Measurements from ENCODE around the gene EXOC3L2. TPM values are rescaled to one million over a fixed set of nuclear protein-coding genes. Genes with fewer than 3 reads are reported as not detected.

Gene EXOC3L2
- polyA plus RNA-seq, 3 donors: not detected

GRCh38 chr19:45262570-45262969 is 17.4 kb upstream of the EXOC3L2 start:
- peaks cover 0 to 2% (median 0%) of the 10 kb centered on the region in 7 donors for H3K9me3 Mint-ChIP-seq
- H3K4me2 ChIP-seq (replicated peaks; ENCODE audit: extremely low read depth, low read length, poor library complexity, severe bottlenecking): no peak overlapping the region
- no peaks in the 10 kb centered on the region for H4K20me1 ChIP-seq (ENCODE audit: insufficient read depth, low read length)
- TF ChIP-seq CTCF (IDR thresholded peaks at IDR 0.05): no peak
- H3K36me3 Mint-ChIP-seq: peaks cover 28 to 59% of the 10 kb centered on the region in 2 donors
- peaks cover 0 to 5% (median 0%) of the 10 kb centered on the region in 3 donors for H3K27me3 Mint-ChIP-seq (ENCODE audit: low read depth in 3 of 3)
- DNase-seq: no peak
- no peaks in the 10 kb centered on the region for H3K79me2 ChIP-seq (ENCODE audit: insufficient read depth, low read length)
- 81% methylated on average over 3 of the region's 6 CpGs for WGBS (ENCODE audit: insufficient coverage)
- no peaks in the 10 kb centered on the region for H3K27me3 ChIP-seq (ENCODE audit: control insufficient read depth in 2 of 2, insufficient read depth in 2 of 2, low read length in 2 of 2)
- H3K4me3 Mint-ChIP-seq: no peak overlapping the region
- no peak overlapping the region for H2AFZ ChIP-seq (ENCODE audit: insufficient read depth, low read depth, low read length, poor library complexity, severe bottlenecking)
- H3K4me1 Mint-ChIP-seq: no peaks in the 10 kb centered on the region
- no peak overlapping the region for H3K27ac ChIP-seq (ENCODE audit: low read depth in 1 of 2, low read length in 2 of 2)
- no peaks in the 10 kb centered on the region for H3K9me3 ChIP-seq (replicated peaks in 1 of 2; ENCODE audit: control insufficient read depth in 1 of 2, insufficient read depth in 1 of 2, low read length in 2 of 2)
- H3K9ac ChIP-seq (ENCODE audit: insufficient read depth, low read length, poor library complexity, severe bottlenecking): no peak overlapping the region
- no peak overlapping the region for H3K4me3 ChIP-seq (replicated peaks in 1 of 3; ENCODE audit: low read depth in 2 of 3, low read length in 3 of 3)
- no peaks in the 10 kb centered on the region for H3K4me1 ChIP-seq (ENCODE audit: control insufficient read depth in 1 of 2, insufficient read depth in 2 of 2, low read length in 2 of 2)
- intact Hi-C loops (cut with micrococcal nuclease): no loop called here
- no peak overlapping the region for H3K27ac Mint-ChIP-seq
- peaks cover 12 to 29% of the 10 kb centered on the region in 2 donors for H3K36me3 ChIP-seq (replicated peaks in 1 of 2; ENCODE audit: control insufficient read depth in 1 of 2, insufficient read depth in 2 of 2, low read length in 2 of 2)

GRCh38 chr19:45258862-45259261 is 13.7 kb upstream of the EXOC3L2 start:
- H3K4me1 ChIP-seq (ENCODE audit: control insufficient read depth in 1 of 2, insufficient read depth in 2 of 2, low read length in 2 of 2): peaks cover 0 to 3% of the 10 kb centered on the region in 2 donors
- intact Hi-C loops (cut with micrococcal nuclease): no loop called here

More at GRCh38 chr19:45258862-45259261, 13.7 kb upstream of the EXOC3L2 start:
- H3K27me3 ChIP-seq (ENCODE audit: control insufficient read depth in 2 of 2, insufficient read depth in 2 of 2, low read length in 2 of 2): no peaks in the 10 kb centered on the region
- no peak for TF ChIP-seq CTCF (IDR thresholded peaks at IDR 0.05)
- H3K4me3 Mint-ChIP-seq: no peak overlapping the region
- no peak overlapping the region for H3K4me2 ChIP-seq (replicated peaks; ENCODE audit: extremely low read depth, low read length, poor library complexity, severe bottlenecking)
- no peak overlapping the region for H3K27ac Mint-ChIP-seq
- no peak overlapping the region for H3K9ac ChIP-seq (ENCODE audit: insufficient read depth, low read length, poor library complexity, severe bottlenecking)
- 98% methylated on average over 11 of the region's 19 CpGs for WGBS (ENCODE audit: insufficient coverage)
- H3K36me3 ChIP-seq (replicated peaks in 1 of 2; ENCODE audit: control insufficient read depth in 1 of 2, insufficient read depth in 2 of 2, low read length in 2 of 2): peaks cover 0 to 13% of the 10 kb centered on the region in 2 donors
- H3K79me2 ChIP-seq (ENCODE audit: insufficient read depth, low read length): peaks cover 6% of the 10 kb centered on the region
- no peaks in the 10 kb centered on the region for H3K9me3 ChIP-seq (replicated peaks in 1 of 2; ENCODE audit: control insufficient read depth in 1 of 2, insufficient read depth in 1 of 2, low read length in 2 of 2)
- no peak overlapping the region for H3K27ac ChIP-seq (ENCODE audit: low read depth in 1 of 2, low read length in 2 of 2)
- no peaks in the 10 kb centered on the region for H3K9me3 Mint-ChIP-seq
- no peak for DNase-seq
- no peak overlapping the region for H3K4me3 ChIP-seq (replicated peaks in 1 of 3; ENCODE audit: low read depth in 2 of 3, low read length in 3 of 3)
- peaks cover 17 to 33% of the 10 kb centered on the region in 2 donors for H3K36me3 Mint-ChIP-seq
- peaks cover 28% of the 10 kb centered on the region for H4K20me1 ChIP-seq (ENCODE audit: insufficient read depth, low read length)
- peaks cover 0 to 5% (median 3%) of the 10 kb centered on the region in 3 donors for H3K27me3 Mint-ChIP-seq (ENCODE audit: low read depth in 3 of 3)
- H2AFZ ChIP-seq (ENCODE audit: insufficient read depth, low read depth, low read length, poor library complexity, severe bottlenecking): no peak overlapping the region
- H3K4me1 Mint-ChIP-seq: peaks cover 3% of the 10 kb centered on the region

Measured in CD14-positive monocyte (primary cell).